Coronary artery (tissue), 2 donors: ENCODE data around the gene QSOX2.

Experiments used
- DNase-seq: peaks from one replicate; pipeline ENCODE4 v3.0.0-alpha.2; 2017; ENCODE audit warnings: low spot score
- H3K27ac ChIP-seq, 2 donors: fragments of 200-600 bp; sonication (generic); one replicate each; pipeline ENCODE4 v1.5.1; 2016 to 2019
- H3K4me3 ChIP-seq: fragments of 200-600 bp; sonication (generic); 2 replicates; pipeline ENCODE4 v1.5.1; 2016; ENCODE audit warnings: mild to moderate bottlenecking, moderate library complexity
- CTCF ChIP-seq: fragments of 200-600 bp; sonication (generic); IDR thresholded peaks from one replicate; pipeline ENCODE4 v1.5.1; 2019; ENCODE audit warnings: antibody characterized with exemption

The QSOX2 gene

GRCh38 chr9:136243631-136244030 is 2.0 kb downstream of the QSOX2 start:
- no peak overlapping the region for H3K27ac ChIP-seq

GRCh38 chr9:136242918-136243525 is 2.6 kb downstream of the QSOX2 start:
- H3K4me3 ChIP-seq: no peak overlapping the region
- H3K27ac ChIP-seq: no peak overlapping the region
- no peak for TF ChIP-seq CTCF
- DNase-seq: no peak

More at GRCh38 chr9:136243631-136244030, 2.0 kb downstream of the QSOX2 start:
- no peak for TF ChIP-seq CTCF
- no peak overlapping the region for H3K4me3 ChIP-seq
- DNase-seq: no peak

- no peak overlapping the region for H3K27ac ChIP-seq
- no peak overlapping the region for H3K4me3 ChIP-seq
- no peak for DNase-seq
- no peak for TF ChIP-seq CTCF
These were observed 3.4 kb downstream of the QSOX2 start for GRCh38 chr9:136242248-136242647.

GRCh38 chr9:136241542-136241941 is 4.1 kb downstream of the QSOX2 start:
- no peak for DNase-seq
- H3K27ac ChIP-seq: no peak overlapping the region
- H3K4me3 ChIP-seq: no peak overlapping the region
- TF ChIP-seq CTCF: no peak

GRCh38 chr9:136240941-136241340 is 4.7 kb downstream of the QSOX2 start:
- TF ChIP-seq CTCF: no peak
- no peak for DNase-seq
- no peak overlapping the region for H3K4me3 ChIP-seq
- no peak overlapping the region for H3K27ac ChIP-seq

GRCh38 chr9:136239983-136240330 is 5.7 kb downstream of the QSOX2 start:
- H3K4me3 ChIP-seq: no peak overlapping the region
- DNase-seq: no peak
- TF ChIP-seq CTCF: no peak
- H3K27ac ChIP-seq: no peak overlapping the region

- Histone ChIP-seq H3K27ac (no peak overlapping the region), H3K4me3 (no peak overlapping the region)
- no peak for DNase-seq
- TF ChIP-seq CTCF: no peak
These were observed 6.3 kb downstream of the QSOX2 start for GRCh38 chr9:136239135-136239982.
